Medulla oblongata (tissue), 1 donor: ENCODE results near the gene SLC25A51.
A peak's percentile ranks its signal among the peaks of the same experiment; 100 is the strongest.
"Not testable (repeated sequence)": the region's sequence is repeated elsewhere in the genome, so short reads cannot be mapped to it uniquely, and the experiment has no call there.

Experiments
- DNase-seq: peaks from one replicate; pipeline ENCODE4 v3.0.0-alpha.2; 2015; ENCODE audit errors: extremely low spot score

Gene SLC25A51

DNA sequence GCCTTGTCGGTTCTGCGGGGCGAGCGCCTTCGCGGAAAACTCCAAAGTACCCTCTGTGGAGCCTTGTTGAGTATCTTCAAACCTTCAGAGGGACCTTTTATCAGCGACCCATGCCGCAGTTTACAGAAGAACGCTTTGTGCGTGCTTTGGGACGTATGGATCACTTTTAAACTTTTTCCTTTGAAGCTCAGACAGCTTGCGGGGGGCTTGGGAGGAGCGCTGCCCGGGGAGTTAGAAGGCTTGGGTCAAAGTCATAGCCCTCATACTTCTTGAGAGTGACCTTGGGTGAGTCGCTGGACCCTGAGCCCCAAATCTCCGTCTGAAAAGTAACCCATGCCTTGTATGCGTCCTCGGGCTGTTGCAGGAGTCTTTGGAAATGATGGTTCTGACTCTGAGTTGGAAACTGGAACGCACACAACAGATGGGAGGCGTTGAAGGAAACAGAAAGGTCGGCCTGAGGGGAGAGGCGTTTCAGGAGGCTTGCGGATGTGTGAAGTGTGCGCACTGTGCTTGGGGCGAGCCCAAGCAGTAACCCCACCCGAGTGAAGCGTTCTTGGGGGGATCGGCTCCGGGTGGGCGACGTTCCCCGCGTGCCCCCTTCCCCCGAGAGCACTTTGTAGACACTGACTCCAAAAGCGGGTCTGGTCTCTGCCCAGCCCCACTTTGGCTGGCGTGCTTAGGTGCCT lies 661 bp upstream of the SLC25A51 start:
- peak; percentile 50 for DNase-seq

DNA sequence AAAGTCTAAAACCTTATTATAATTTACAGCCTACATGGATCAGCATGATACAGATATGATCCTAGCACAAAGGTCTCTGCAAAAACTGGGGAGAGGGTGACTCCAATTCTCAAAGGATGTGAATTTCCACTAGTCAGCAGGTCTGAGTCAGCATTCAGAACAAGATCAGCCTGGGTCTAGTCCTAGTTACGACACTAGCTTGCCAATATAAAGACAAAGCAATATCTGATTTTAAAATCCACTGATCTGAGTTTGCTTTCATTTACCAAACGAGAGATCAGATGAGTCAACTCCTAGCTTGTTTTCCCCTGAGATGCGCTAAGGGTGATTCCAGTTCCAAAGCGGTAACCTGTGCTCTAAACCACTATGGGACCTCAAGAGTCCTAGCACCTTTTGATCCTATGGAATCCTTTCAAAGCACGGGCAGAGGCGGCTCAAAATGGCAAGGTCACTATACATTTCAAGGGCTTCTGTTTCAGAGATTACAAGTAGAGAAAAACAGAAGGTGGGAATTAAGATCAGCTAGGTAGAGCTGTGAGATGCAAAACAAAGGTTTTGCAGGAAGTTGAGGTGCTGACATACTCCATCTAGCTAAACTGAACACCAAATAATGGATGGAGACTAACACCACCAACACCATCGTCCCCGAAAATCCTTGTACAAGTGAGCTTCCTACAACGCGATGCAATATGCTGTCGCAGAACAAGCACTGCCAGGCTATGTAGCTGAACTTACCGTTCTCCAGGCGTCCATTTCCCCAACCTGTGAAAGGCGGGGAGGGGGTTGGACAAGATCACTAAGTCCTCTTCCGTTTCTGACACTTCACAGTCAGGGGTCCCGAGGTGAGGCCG lies 906 bp downstream of the SLC25A51 start:
- no peak for DNase-seq

DNA sequence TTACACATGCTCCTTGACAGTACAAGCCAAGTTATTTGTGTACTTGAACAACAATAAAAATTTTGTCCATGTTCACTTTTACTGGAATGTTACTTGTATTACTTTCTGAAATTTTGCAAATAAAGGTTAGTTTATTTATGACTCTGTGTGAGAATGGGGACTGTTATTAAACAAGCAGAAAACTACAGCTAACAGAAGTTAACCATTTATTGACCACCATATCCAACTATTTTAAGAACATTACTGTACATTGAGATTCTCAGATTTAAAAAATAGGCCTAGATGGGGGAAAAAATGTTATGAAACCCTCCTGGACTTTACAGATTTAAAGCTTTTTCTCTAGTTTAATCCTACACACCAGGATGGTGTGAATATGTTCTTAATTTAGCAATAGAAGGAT lies 1.8 kb downstream of the SLC25A51 start:
- DNase-seq, result no peak

- DNase-seq, result no peak
Observed at GRCh38 chr9:37899041-37899440, 4.9 kb downstream of the SLC25A51 start.

DNA sequence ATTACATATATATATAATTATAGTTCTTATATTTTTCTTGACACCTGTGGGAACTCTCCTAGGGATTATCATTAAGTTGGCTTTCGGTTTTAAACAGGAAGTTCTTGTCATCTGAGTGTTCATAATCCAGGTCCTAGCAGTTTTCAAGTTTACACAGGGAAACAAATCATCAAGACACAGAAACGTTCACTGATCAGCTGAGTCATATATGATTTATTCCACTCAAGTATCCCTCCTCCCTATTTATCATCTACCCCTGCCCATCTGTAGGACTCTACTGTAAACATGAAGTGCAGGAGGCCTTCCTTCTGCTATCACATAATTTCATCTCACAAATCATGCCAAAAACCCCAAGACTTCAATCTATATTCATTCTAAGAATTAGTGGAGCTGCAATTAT lies 6.3 kb downstream of the SLC25A51 start:
- no peak for DNase-seq

DNA sequence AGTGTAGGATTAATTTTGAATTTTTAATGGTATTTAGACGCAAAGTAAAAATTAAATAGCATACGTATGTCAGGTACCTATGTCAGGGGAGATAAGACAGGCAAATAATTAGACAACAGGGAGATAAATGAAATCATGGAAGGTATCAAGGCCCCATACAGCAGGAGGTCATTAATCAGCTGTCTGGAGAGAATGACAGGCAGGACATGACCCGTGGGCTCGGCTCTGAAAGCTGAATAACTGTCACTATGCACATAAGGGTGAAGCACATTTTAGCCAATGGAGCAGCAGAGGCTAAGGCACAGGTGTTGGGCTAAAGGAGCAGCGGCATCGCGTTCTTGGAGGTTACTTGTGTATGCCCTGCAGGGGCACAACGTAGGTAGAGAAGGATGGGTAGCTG lies 11.9 kb downstream of the SLC25A51 start:
- DNase-seq, result no peak

DNA sequence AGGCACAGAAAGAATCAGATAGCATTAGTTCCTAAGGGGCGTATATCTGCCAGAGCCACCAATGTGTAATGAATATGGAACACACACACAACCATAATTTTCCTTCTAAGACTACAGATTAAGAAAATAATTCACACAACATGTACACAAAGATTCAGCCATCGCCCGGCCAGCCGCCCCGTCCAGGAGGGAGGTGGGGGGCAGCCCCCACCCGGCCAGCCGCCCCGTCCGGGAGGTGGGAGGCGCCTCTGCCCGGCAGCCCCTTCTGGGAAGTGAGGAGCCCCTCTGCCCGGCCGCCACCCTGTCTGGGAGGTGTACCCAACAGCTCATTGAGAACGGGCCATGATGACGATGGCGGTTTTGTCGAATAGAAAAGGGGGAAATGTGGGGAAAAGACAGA lies 12.9 kb downstream of the SLC25A51 start:
- not testable (repeated sequence) for DNase-seq

- DNase-seq, result no peak
Observed at GRCh38 chr9:37889536-37889935, 14.4 kb downstream of the SLC25A51 start.

GRCh38 chr9:37887977-37888583 lies 15.8 kb downstream of the SLC25A51 start:
- not testable (repeated sequence) for DNase-seq

- no peak for DNase-seq
Observed at GRCh38 chr9:37880916-37881479, 22.9 kb downstream of the SLC25A51 start.

- DNase-seq, result no peak
Observed at GRCh38 chr9:37876376-37876775, 27.6 kb downstream of the SLC25A51 start.

GRCh38 chr9:37873955-37874354 lies 30.0 kb downstream of the SLC25A51 start:
- no peak for DNase-seq

DNA sequence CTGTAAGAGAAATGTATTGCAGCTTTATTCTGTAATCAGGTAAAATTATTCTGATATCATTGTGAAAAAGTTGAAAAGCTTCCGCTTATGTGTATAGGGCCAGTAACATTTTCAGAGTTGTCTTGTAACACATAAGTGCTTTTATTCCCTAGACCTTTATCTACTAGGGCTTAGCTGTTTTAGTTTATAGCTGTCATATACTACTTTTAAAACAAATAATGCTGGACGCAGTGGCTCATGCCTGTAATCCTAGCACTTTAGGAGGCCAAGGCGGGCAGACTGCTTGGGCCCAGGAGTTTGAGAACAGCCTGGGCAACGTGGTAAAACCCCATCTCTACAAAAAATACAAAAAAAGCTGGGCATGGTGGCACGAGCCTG lies 33.1 kb downstream of the SLC25A51 start:
- DNase-seq, result no peak

GRCh38 chr9:37870081-37870798 lies 33.7 kb downstream of the SLC25A51 start:
- no peak for DNase-seq

DNA sequence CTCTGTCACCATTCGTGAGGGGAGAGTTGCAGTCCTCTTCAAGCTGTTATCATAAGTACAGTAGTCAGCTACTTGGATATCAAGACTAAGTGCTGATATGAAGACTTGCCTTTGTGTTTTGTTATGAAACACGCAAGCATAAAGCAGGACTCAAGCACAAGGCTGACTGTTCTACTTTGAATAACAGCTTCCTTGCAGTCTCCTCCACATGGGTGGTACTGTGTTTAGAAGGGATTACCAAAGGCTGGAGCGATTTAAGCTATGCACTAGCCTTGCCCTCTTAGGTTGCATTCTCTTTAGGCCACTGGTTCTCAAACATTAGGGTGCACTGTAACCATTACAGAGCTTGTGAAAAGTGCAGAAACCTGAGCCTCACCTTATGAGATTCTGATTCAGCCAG lies 41.4 kb downstream of the SLC25A51 start:
- no peak for DNase-seq

GRCh38 chr9:37859043-37859442 lies 44.9 kb downstream of the SLC25A51 start:
- no peak for DNase-seq

- no peak for DNase-seq
Observed at GRCh38 chr9:37856551-37856950, 47.4 kb downstream of the SLC25A51 start.

DNA sequence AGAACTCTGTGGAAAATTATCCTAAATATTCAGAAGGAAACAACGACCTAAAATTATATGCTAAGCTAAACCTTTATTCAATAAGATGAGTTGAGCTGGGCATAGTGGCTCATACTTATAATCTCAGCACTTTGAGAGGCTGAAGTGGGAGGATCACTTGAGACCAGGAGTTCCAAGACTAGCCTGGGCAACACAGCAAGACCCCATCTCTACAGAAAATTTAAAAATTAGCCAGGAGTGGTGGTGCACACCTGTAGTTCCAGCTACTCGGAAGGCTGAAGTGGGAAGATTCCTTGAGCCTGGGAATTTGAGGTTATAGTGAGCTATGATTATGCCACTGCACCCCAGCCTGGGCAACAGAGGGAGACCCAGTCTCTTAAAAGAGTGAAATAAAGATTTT lies 51.7 kb downstream of the SLC25A51 start:
- DNase-seq, result no peak

DNA sequence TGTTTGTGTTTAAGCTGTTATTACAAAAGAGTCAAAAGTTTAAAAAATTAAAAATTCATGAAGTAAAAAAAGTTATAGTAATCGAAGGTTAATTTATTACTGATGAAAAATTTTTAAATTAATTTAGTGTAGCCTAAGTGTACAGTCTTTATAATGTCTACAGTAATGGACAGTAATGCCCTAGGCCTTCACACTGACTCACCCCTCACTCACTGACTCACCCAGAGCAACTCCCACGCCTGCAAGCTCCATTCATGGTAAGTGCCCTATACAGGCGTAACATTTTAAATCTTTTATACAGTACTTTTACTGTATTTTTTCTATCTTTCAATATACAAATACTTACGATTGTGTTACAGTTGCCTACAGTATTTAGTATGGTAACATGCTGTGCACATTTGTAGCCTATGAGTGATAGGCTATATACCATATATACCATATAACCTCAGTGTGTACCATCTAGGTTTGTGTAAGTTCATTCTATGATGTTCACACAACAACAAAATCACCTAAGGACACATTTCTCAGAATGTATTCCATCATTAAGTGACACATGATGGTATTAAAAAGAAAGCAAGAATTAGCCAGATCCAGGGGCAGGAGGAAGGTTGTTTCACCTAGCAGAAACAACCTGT lies 63.2 kb downstream of the SLC25A51 start:
- no peak for DNase-seq

DNA sequence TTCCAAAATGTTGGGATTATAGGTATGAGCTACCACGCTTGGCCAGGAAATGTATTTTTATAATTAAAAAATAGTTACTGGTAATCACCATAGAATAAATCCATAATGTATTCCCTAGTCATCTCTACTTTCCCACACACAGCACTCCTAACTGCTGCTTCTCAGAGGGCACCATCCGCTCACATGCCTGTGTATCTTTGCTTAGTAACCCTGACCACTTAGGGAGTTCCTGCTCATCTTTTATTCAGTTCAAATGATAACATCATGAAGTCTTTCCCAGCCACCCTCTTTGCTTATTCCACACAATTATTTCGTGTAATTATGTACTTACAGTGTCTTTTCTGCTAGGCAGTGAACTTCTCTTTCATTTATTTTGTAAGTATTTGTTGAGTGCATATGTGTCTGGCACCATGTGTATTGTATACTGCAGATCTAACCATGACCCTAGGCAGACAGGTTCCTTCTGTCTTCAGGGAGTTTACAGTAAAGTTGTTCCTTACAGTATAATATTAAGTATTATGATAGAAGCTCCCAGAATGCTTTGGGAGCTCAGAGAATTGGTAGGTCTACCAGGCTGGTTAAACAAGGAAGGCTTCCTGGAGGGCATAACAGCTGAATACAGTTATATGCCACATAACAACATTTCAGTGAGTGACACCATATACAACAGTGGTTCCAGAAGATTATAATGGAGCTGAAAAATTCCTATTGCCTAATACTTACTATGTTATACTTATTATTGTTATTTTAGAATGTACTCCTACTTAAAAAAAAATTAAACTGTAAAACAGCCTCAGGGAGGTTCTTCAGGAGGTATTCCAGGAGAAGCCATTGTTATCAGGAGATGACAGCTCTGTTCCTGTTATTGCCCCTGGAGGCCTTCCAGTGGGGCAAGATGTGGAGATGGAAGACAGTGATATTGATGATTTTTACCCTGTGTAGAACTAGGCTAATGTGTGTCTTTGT lies 64.1 kb downstream of the SLC25A51 start:
- DNase-seq, result no peak
